SK-N-DZ (cell line): ENCODE measurements around the gene CABLES1.
A peak's percentile ranks its signal among the peaks of the same experiment; 100 is the strongest.

ENCODE experiments used
- DNase-seq: peaks from one replicate; pipeline ENCODE4 v3.0.0-alpha.2; 2015; ENCODE audit warnings: low spot score

CABLES1 gene

GRCh38 chr18:23193742-23194141 is 58.5 kb downstream of the CABLES1 start:
- DNase-seq, result no peak

- DNase-seq, result no peak
Observed at GRCh38 chr18:23194155-23194996, 59.1 kb downstream of the CABLES1 start.

- no peak for DNase-seq
Observed at GRCh38 chr18:23194997-23195957, 60.0 kb downstream of the CABLES1 start.

- no peak for DNase-seq
Observed at GRCh38 chr18:23196119-23197007, 61.1 kb downstream of the CABLES1 start.

- no peak for DNase-seq
Observed at GRCh38 chr18:23198217-23198845, 63.0 kb downstream of the CABLES1 start.

GRCh38 chr18:23200756-23201155 is 65.5 kb downstream of the CABLES1 start:
- peak; percentile 86 for DNase-seq

GRCh38 chr18:23201741-23202140 is 66.5 kb downstream of the CABLES1 start:
- DNase-seq, result no peak

GRCh38 chr18:23203891-23204432 is 68.7 kb downstream of the CABLES1 start:
- no peak for DNase-seq

GRCh38 chr18:23204589-23205235 is 69.4 kb downstream of the CABLES1 start:
- no peak for DNase-seq

- no peak for DNase-seq
Observed at GRCh38 chr18:23205980-23206379, 70.7 kb downstream of the CABLES1 start.

- no peak for DNase-seq
Observed at GRCh38 chr18:23207191-23207955, 72.1 kb downstream of the CABLES1 start.

GRCh38 chr18:23207994-23208393 is 72.7 kb downstream of the CABLES1 start:
- no peak for DNase-seq

- DNase-seq, result no peak
Observed at GRCh38 chr18:23208600-23208999, 73.3 kb downstream of the CABLES1 start.

GRCh38 chr18:23209031-23209430 is 73.7 kb downstream of the CABLES1 start:
- no peak for DNase-seq

- DNase-seq, result no peak
Observed at GRCh38 chr18:23209796-23210195, 74.5 kb downstream of the CABLES1 start.

GRCh38 chr18:23210526-23210925 is 75.2 kb downstream of the CABLES1 start:
- no peak for DNase-seq

- no peak for DNase-seq
Observed at GRCh38 chr18:23211146-23211545, 75.9 kb downstream of the CABLES1 start.

GRCh38 chr18:23212161-23212560 is 76.9 kb downstream of the CABLES1 start:
- no peak for DNase-seq

- DNase-seq, result no peak
Observed at GRCh38 chr18:23213200-23213599, 77.9 kb downstream of the CABLES1 start.
